HG03039 (cell line): ENCODE results near the gene UBASH3B.
A peak's percentile ranks its signal among the peaks of the same experiment; 100 is the strongest.

Source experiments
- ATAC-seq: cut with Tn5 transposase; IDR thresholded peaks from one replicate; pipeline ENCODE4 v1.9.1; 2021; ENCODE audit warnings: mild to moderate bottlenecking, moderate library complexity; ENCODE audit not compliant: unreplicated experiment

The UBASH3B gene

DNA sequence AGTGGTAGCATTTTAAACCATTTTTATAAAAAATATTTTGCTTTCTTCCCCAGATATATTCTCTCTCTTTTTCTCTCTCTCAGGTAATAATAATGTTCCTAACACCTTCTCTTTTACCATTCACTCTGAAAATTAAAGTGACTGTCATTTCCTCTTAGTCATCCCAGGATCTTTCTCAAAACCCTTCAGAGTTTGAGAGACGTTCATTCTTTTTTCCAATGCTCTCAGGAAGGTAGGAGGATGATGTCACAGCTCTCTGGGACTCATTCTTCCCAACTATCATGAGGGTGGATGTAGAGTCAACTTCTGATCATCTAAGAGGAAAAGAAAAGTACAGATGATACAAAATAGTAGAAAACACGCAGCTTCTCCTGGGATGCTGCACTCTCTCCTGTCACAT lies 122.6 kb downstream of the UBASH3B start:
- no peak for ATAC-seq

- ATAC-seq = no peak
Observed at GRCh38 chr11:122779047-122779629, 123.6 kb downstream of the UBASH3B start.

- no peak for ATAC-seq
Observed at GRCh38 chr11:122780296-122780949, 124.9 kb downstream of the UBASH3B start.

GRCh38 chr11:122781378-122782195 lies 126.1 kb downstream of the UBASH3B start:
- ATAC-seq = no peak

DNA sequence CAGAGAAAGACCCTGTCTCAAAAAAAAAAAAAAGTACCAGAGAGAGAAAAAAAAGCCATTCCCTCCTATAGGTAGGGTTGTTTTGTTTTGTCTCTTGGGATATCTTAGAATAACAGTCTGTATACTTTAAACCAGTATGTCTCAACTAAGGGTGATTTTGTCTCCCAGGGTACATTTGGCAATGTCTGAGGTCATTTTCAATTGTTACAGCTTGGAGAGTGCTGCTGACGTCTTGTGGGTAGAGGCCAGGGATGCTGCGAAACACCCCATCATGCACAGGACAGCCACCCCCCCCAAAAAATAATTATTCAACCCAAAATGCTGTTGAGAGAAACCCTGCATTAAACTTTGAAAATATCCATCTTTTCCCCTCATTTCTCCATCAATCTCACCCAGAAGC lies 126.7 kb downstream of the UBASH3B start:
- ATAC-seq = no peak

DNA sequence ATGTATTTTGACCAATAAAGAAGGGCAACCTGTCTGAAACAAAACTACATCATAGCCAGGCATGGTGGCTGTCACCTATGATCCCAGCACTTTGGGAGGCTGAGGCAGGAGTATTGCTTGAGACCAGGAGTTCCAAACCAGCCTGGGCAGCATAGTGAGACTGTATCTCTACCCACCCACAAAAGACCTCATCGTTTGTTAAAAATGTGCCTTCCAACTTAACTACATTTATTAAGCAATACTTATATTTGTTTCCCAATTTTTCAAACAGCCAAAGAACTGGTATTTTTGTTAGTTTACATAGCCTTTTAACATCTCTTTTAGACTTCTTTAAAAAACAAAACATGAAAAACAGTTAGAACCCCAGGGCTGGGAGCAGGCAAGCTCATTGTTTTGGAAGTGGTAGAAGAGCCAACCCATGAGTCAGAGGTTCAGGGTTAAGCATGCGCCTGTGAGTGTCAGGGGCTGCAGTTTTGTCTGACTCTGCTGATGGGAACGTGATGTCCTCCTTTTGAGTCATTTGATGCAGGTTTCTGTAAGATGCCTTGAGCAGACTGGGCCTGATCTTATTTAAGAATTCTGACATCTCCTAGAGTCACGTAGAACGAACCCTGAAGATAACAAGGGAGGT lies 128.9 kb downstream of the UBASH3B start:
- no peak for ATAC-seq

DNA sequence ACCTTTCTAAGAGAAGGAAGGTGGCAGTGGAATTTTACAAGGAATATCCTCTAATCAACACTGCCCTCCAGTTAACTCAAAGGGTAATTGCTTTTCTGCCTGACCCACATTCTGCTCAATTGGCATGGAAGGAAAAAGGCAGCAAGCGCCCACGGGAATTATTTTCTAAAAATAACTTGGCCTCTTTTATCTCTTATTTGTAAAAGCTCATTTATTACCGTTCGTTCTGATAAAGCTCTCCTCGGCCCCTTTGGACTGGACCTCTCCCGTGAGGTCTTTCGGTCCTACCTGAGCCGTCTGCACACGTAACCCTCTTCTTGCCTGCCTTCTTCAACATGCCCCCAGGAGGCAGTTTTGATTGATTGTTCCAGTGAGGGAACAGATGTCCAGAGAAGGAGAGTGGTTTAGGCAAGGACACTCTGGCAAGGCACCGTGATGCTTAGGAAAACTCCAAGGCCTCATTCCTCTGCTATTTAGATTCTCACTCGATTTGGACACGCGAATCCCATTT lies 129.6 kb downstream of the UBASH3B start:
- ATAC-seq = no peak

DNA sequence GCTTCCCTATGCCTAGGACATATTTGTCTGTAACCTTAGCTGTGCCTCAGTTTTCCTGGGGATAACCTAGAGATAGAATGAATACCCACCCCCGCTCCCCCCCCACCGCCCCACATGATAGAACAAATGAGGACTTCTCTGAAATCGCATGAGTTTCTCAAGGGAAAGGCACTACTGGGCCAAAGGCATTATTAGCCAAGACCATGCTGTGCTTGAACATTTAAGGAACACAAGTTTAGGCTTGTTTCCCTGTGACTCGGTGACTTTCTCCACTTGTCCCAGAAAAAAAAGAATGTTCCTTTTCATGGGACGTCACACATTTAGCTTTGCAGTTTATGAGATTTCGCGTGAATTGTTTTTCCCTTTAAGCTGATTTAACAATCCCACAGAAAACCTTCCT lies 131.4 kb downstream of the UBASH3B start:
- ATAC-seq = no peak

DNA sequence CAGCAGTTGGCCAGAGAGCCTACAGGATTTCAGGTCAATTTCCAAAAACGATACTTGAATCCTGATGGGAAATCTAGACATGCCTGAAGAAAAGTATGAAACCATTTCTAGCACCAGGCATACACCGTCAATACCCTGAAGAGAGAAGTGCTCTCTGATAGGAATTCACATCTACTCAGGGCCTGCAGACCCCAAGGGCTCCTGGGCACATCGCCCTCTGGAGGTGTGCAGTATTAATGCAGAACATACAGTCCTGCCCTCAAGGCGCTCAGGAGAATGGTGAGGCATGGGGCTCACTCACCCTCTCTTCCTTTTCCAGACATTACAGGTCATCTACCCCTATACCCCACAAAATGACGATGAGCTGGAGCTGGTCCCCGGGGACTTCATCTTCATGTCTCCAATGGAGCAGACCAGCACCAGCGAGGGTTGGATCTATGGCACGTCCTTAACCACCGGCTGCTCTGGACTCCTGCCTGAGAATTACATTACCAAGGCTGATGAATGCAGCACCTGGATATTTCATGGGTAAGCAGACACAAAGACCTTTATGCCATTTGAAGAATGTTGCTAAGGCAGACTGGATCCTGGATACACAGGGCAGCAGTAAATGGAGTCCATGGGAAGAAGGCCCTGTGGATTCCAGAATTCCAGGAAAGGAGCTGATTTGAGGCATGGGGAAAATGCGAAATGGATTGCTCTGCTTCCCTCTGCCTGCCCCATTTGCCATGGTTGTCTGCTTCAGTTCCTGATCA lies 133.4 kb downstream of the UBASH3B start:
- ATAC-seq = no peak

GRCh38 chr11:122789907-122790306 lies 134.4 kb downstream of the UBASH3B start:
- ATAC-seq = no peak

DNA sequence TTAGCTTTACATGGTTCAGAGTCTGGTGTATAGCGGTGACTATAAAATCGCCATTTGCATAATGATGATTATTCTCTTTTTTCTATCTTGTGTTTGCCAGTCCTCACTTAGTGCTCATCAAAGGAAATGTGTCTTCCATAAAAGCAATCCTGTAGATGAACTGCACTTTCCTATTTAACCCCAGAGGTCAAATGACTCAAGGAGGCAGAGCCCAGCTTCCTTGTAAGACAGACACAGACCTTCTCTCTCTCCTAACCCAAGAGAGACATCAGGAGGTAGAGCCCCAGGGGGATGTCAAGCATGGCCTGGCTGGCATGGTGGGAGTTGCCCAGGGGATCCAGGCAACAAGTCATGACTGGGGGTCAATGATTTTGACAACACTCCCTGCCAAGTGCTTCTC lies 135.9 kb downstream of the UBASH3B start:
- no peak for ATAC-seq

- ATAC-seq = no peak
Observed at GRCh38 chr11:122791836-122792235, 136.3 kb downstream of the UBASH3B start.

- ATAC-seq = no peak
Observed at GRCh38 chr11:122793515-122793914, 138.0 kb downstream of the UBASH3B start.

DNA sequence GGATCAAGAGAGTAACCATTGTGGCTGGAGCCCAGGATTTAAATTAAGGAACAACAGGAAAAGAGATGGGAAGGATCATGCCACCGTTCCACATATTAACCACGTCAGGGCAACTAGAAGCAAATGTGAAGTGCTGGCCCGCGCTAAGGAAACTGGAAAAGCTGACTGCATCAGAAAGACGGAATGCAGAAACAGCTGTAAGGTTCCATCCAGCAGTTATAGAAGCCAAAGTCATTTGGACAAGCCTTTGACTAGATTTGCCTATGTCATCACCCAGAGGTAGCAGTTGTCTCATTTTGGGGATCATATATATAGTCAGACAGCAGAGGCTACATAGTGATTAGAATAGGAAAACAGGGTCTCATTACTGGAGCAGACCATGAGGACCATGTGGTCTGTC lies 139.8 kb downstream of the UBASH3B start:
- no peak for ATAC-seq

DNA sequence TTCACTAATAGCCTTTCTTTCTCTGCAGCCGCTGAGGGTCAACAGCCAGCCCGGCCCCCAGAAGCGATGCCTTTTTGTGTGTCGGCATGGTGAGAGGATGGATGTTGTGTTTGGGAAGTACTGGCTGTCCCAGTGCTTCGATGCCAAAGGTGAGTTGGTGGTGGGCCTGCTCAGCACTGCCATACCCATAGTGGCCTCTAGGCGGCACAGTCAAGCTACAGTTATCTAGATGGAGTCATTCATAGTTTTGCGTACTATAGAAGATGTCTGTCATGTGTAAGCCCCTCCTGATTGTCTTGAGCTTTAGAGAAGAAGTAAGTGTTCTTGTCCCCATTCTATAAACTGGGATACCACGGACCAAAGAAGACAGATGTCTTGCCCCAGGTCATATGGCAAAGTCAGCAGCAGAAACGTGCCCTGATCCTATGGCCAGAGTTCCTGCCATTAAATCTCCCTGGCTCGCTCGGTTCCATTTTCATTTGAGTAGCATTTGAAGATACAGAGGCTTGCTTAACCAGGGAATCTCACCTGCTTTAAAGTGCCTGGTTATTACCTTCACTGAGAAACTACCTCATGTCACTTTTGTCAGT lies 140.7 kb downstream of the UBASH3B start:
- ATAC-seq = peak; percentile 61

- no peak for ATAC-seq
Observed at GRCh38 chr11:122797651-122798050, 142.1 kb downstream of the UBASH3B start.

GRCh38 chr11:122799406-122800105 lies 144.0 kb downstream of the UBASH3B start:
- ATAC-seq = no peak

DNA sequence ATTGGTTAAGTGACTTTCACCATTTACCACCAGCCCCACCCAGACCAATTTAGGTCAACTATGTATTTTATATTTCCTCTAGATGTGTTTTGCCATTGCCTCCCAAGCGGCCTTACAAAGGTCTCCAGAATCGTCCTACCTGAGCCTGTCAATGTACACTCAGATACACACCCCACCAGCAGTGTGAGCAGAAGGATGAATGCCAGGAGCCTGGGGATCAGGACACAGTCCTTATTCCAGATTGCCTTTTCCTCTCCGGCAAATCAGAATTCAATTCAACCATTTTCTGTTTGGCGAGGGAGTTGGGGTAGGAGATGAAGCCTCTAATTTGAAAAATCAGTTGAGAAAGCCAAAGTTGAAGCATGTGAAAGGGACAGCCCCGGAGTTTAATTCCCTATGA lies 147.4 kb downstream of the UBASH3B start:
- no peak for ATAC-seq

GRCh38 chr11:122803306-122803705 lies 147.8 kb downstream of the UBASH3B start:
- no peak for ATAC-seq

DNA sequence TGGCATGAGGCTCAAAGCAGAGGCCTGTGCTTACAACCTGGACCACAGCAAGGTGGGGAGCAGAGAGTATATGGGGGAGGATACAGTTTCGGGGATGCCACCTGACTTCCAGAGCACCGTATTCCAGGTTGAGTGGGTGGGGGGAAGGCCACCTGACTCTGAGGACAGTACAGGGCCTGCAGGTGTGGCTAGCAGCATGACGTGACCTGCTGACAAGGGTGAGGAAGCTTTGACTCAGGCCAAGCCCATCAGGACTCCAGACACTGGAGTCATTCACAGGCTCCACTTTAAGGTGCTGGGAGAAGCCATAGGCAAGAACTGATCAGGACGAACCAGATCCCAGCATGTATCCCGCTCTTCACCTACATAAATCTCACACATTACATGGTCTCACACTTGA lies 148.2 kb downstream of the UBASH3B start:
- ATAC-seq = no peak
